ENCODE measurements around the gene LTC4S. TPM values are rescaled to one million over a fixed set of nuclear protein-coding genes. Genes with fewer than 3 reads are reported as not detected.
"Not testable (repeated sequence)": the region's sequence is repeated elsewhere in the genome, so short reads cannot be mapped to it uniquely, and the experiment has no call there.

Gene LTC4S
- total RNA-seq, 1 experiment from 2014 or later = 2.6 TPM

GRCh38 chr5:179786861-179787260 lies 6.9 kb upstream of the LTC4S start (continued):
- TF ChIP-seq CREB1 (CRISPR knock-in tag; IDR thresholded peaks at IDR 0.05) (no peak), RORB (CRISPR knock-in tag; IDR thresholded peaks at IDR 0.05) (no peak), PRRX2 (CRISPR knock-in tag; IDR thresholded peaks at IDR 0.05) (no peak)

GRCh38 chr5:179788193-179788854 lies 5.5 kb upstream of the LTC4S start:
- TF ChIP-seq E2F4 (CRISPR knock-in tag; IDR thresholded peaks at IDR 0.05; ENCODE audit: borderline replicate concordance, low read depth) = no peak
- no peak for TF ChIP-seq IRF2 (CRISPR knock-in tag; IDR thresholded peaks at IDR 0.05; ENCODE audit: borderline replicate concordance, low read depth)
- no peak for TF ChIP-seq E2F1 (CRISPR knock-in tag; IDR thresholded peaks at IDR 0.05)
- no peak for TF ChIP-seq PREB (CRISPR knock-in tag; IDR thresholded peaks at IDR 0.05; ENCODE audit: borderline replicate concordance)
- no peak for TF ChIP-seq ERG (CRISPR knock-in tag; IDR thresholded peaks at IDR 0.05)
- TF ChIP-seq ZNF281 (CRISPR knock-in tag; IDR thresholded peaks at IDR 0.05) = no peak
- no peak for TF ChIP-seq SMAD4 (CRISPR knock-in tag; IDR thresholded peaks at IDR 0.05)
- TF ChIP-seq JAZF1 (CRISPR knock-in tag; IDR thresholded peaks at IDR 0.05) = no peak
- TF ChIP-seq OVOL2 (CRISPR knock-in tag; IDR thresholded peaks at IDR 0.05; ENCODE audit: borderline replicate concordance) = no peak
- TF ChIP-seq TCF7 (CRISPR knock-in tag; IDR thresholded peaks at IDR 0.05; ENCODE audit: low read depth) = no peak
- no peak for TF ChIP-seq JUN (CRISPR knock-in tag; IDR thresholded peaks at IDR 0.05)
- TF ChIP-seq HMGXB4 (CRISPR knock-in tag; IDR thresholded peaks at IDR 0.05) = no peak
- TF ChIP-seq ATF3 (CRISPR knock-in tag; conservative IDR thresholded peaks at IDR 0.05) = no peak
- no peak for TF ChIP-seq ATF6 (CRISPR knock-in tag; IDR thresholded peaks at IDR 0.05)
- no peak for TF ChIP-seq ZNF121 (CRISPR knock-in tag; IDR thresholded peaks at IDR 0.05)
- no peak for TF ChIP-seq KAT7 (CRISPR knock-in tag; IDR thresholded peaks at IDR 0.05; ENCODE audit: borderline replicate concordance)
- TF ChIP-seq ETV6 (CRISPR knock-in tag; IDR thresholded peaks at IDR 0.05) = no peak
- TF ChIP-seq TEAD4 (CRISPR knock-in tag; IDR thresholded peaks at IDR 0.05) = no peak
- Mint-ChIP-seq H3K4me1 (peaks cover 4% of the 10 kb centered on the region), H3K36me3 (peaks cover 5% of the 10 kb centered on the region), H3K27ac (no peak overlapping the region), H3K4me3 (no peak overlapping the region), H3K9me3 (peaks cover 9% of the 10 kb centered on the region), H3K27me3 (ENCODE audit: low read depth) (peaks cover 2% of the 10 kb centered on the region; the same call in 1 of the 2 replicates)
- ATAC-seq (no peak), DNase-seq (ENCODE audit: low spot score) (no peak)
- ChIA-PET POLR2A (no interaction called here), CTCF (interaction anchor here (1.2 kb wide), 1 partner anchor 25 kb away, joined by 5 read pairs; no protein-coding TSS in a partner anchor)

GRCh38 chr5:179789278-179789677 lies 4.5 kb upstream of the LTC4S start:
- H3K36me3 Mint-ChIP-seq; H3K9me3 Mint-ChIP-seq; ATAC-seq; H3K4me1 Mint-ChIP-seq; H3K27ac Mint-ChIP-seq; POLR2A ChIA-PET; DNase-seq (ENCODE audit: low spot score); H3K4me3 Mint-ChIP-seq; H3K27me3 Mint-ChIP-seq (ENCODE audit: low read depth): not testable (repeated sequence)
- CTCF ChIA-PET = interaction anchor here (1.0 to 1.7 kb wide), 2 partner anchors 12 to 26 kb away, joined by 3 to 4 read pairs; no protein-coding TSS in a partner anchor
